HepG2 (cell line): ENCODE results near the gene CADM1. TPM values are rescaled to one million over a fixed set of nuclear protein-coding genes. Genes with fewer than 3 reads are reported as not detected.

Experiments used
- ATAC-seq: fragments of 200-7000 bp; cut with Tn5 transposase; 3 replicates; pipeline ENCODE4 v1.9.1; 2020; ENCODE audit warnings: mild to moderate bottlenecking, moderate library complexity
- BruUV-seq: library from RNA; stranded (reverse); fragments of 400-500 nt; replicated peaks from 2 replicates; lab custom pipeline; 2021; lab: Mats Ljungman, UMichigan
- CTCF ChIA-PET: fragments of 300-600 bp; formaldehyde crosslinking; extraction: SDS; loops from one replicate; lab custom pipeline; 2021; ENCODE audit warnings: low total read pairs, inconsistent platforms, low intra/inter-chr PET ratio; lab: Yijun Ruan, JAX
- POLR2A ChIA-PET: fragments of 350-600 bp; sonication (Branson Sonifier 250); formaldehyde crosslinking; loops from one replicate; lab custom pipeline; 2020; ENCODE audit warnings: antibody characterized with exemption, inconsistent platforms; lab: Yijun Ruan, JAX
- DNase-seq: peaks from one replicate; pipeline ENCODE4 v3.0.0-alpha.2; 2015; ENCODE audit warnings: low spot score
- FAIRE-seq: peaks from 3 replicates; lab custom pipeline; 2011; peaks lifted over from hg19 to GRCh38; lab: Jason Lieb, UNC
- H2AFZ ChIP-seq: one replicate; pipeline ENCODE4 v1.6.1; 2011; ENCODE audit warnings: low read length, inconsistent platforms
- H3K27ac ChIP-seq: fragments of 300-600 bp; 3 replicates; pipeline ENCODE4 v1.8.0; 2011; ENCODE audit warnings: mixed run types, mild to moderate bottlenecking, mixed read lengths, low read length, inconsistent platforms; ENCODE audit not compliant: insufficient read depth; ENCODE audit errors: extremely low read length
- H3K27me3 ChIP-seq, 2 experiments: fragments of 200-600 bp in 1 of 2; 2 replicates in 1 of 2; 3 replicates in 1 of 2; pipeline versions ENCODE4 v1.6.0 to v1.8.0; 2011; ENCODE audit warnings: low read length in 2 of 2, mild to moderate bottlenecking in 2 of 2, moderate library complexity in 2 of 2, inconsistent platforms in 1 of 2; ENCODE audit not compliant: insufficient read depth in 2 of 2, control insufficient read depth in 1 of 2
- H3K36me3 ChIP-seq, 2 experiments: fragments of 200-600 bp in 1 of 2; replicated peaks in 1 of 2; 2 replicates in 1 of 2; 3 replicates in 1 of 2; pipeline versions ENCODE4 v1.5.1 to v1.8.0; 2011; ENCODE audit warnings: low read length in 2 of 2, inconsistent platforms in 1 of 2; ENCODE audit not compliant: insufficient read depth in 2 of 2, control insufficient read depth in 1 of 2
- H3K4me1 ChIP-seq: 2 replicates; pipeline ENCODE4 v1.5.1; 2012; ENCODE audit warnings: low read length, inconsistent platforms; ENCODE audit not compliant: insufficient read depth
- H3K4me2 ChIP-seq: 2 replicates; pipeline ENCODE4 v1.6.0; 2011; ENCODE audit warnings: low read depth, low read length, inconsistent platforms
- H3K4me3 ChIP-seq, 3 experiments: fragments of 200-600 bp in 1 of 3; sonication (generic), shearing (Covaris generic) in 1 of 3; replicated peaks in 1 of 3; 2 replicates each; pipeline ENCODE4 v1.5.1; 2011 to 2016; ENCODE audit warnings: low read length in 3 of 3, inconsistent platforms in 2 of 3, low read depth in 2 of 3, mild to moderate bottlenecking in 2 of 3, control low read depth in 1 of 3, mixed read lengths in 1 of 3; ENCODE audit not compliant: insufficient read depth in 1 of 3
- H3K79me2 ChIP-seq: one replicate; pipeline ENCODE4 v1.6.1; 2011; ENCODE audit warnings: low read length, inconsistent platforms; ENCODE audit not compliant: insufficient read depth
- H3K9ac ChIP-seq: 2 replicates; pipeline ENCODE4 v1.6.0; 2011; ENCODE audit warnings: mild to moderate bottlenecking, low read depth, low read length, inconsistent platforms; ENCODE audit not compliant: insufficient read depth
- H3K9me3 ChIP-seq: 2 replicates; pipeline ENCODE4 v1.5.1; 2012; ENCODE audit warnings: mild to moderate bottlenecking, low read length
- H4K20me1 ChIP-seq: 2 replicates; pipeline ENCODE4 v1.6.0; 2011; ENCODE audit warnings: inconsistent platforms, mild to moderate bottlenecking, low read length, moderate library complexity; ENCODE audit not compliant: insufficient read depth
- BRF2 ChIP-seq: sonication (generic); formaldehyde crosslinking; IDR thresholded peaks from 2 replicates; pipeline ENCODE4 v1.8.1; 2022; ENCODE audit warnings: mild to moderate bottlenecking, missing genetic modification reagents
- KDM5A ChIP-seq: fragments of 200-600 bp; sonication (generic); IDR thresholded peaks from 2 replicates; pipeline ENCODE4 v1.7.0; 2018; ENCODE audit warnings: antibody characterized with exemption, mild to moderate bottlenecking, low read length, borderline replicate concordance
- MTA1 ChIP-seq: sonication (generic); formaldehyde crosslinking; IDR thresholded peaks from 2 replicates; pipeline ENCODE4 v1.4.0; 2020; ENCODE audit warnings: missing genetic modification reagents, mild to moderate bottlenecking, borderline replicate concordance
- REPIN1 ChIP-seq: sonication (generic); formaldehyde crosslinking; IDR thresholded peaks from 2 replicates; pipeline ENCODE4 v1.8.0; 2022; ENCODE audit warnings: missing genetic modification reagents, low read depth, mild to moderate bottlenecking, borderline replicate concordance
- TGIF2 ChIP-seq: IDR thresholded peaks from 2 replicates; pipeline ENCODE4 v1.6.1; 2016; ENCODE audit warnings: control low read depth, missing compliant biosample characterization
- THAP8 ChIP-seq: sonication (generic); formaldehyde crosslinking; IDR thresholded peaks from 2 replicates; pipeline ENCODE4 v1.5.1; 2020; ENCODE audit warnings: missing genetic modification reagents, mild to moderate bottlenecking, borderline replicate concordance
- ZFP36L2 ChIP-seq: sonication (generic); formaldehyde crosslinking; IDR thresholded peaks from 2 replicates; pipeline ENCODE4 v1.4.0; 2020; ENCODE audit warnings: missing genetic modification reagents
- ZNF329 ChIP-seq: sonication (generic); formaldehyde crosslinking; IDR thresholded peaks from 2 replicates; pipeline ENCODE4 v1.9.0; 2021; ENCODE audit warnings: low read depth, mild to moderate bottlenecking, missing genetic modification reagents
- ZNF414 ChIP-seq: sonication (generic); formaldehyde crosslinking; IDR thresholded peaks from 2 replicates; pipeline ENCODE4 v1.5.0; 2020; ENCODE audit warnings: missing genetic modification reagents
- ZNF567 ChIP-seq: sonication (generic); formaldehyde crosslinking; IDR thresholded peaks from 2 replicates; pipeline ENCODE4 v1.8.1; 2023; ENCODE audit warnings: mild to moderate bottlenecking, missing genetic modification reagents, borderline replicate concordance
- ZNF788 ChIP-seq: sonication (generic); formaldehyde crosslinking; IDR thresholded peaks from 2 replicates; pipeline ENCODE4 v1.5.0; 2020; ENCODE audit warnings: mild to moderate bottlenecking, missing genetic modification reagents, borderline replicate concordance
- ZSCAN22 ChIP-seq: sonication (generic); formaldehyde crosslinking; IDR thresholded peaks from 2 replicates; pipeline ENCODE4 v1.4.0; 2020; ENCODE audit warnings: mild to moderate bottlenecking, missing genetic modification reagents
- in situ Hi-C: cut with HindIII; loops from 2 replicates; pipeline ENCODE4 v1.10.0; 2017; ENCODE audit warnings: low pct_unique_long_range_greater_than_20kb; ENCODE audit not compliant: extremely low pct_ligation_motif_present
- intact Hi-C: fragments of 100-400 bp; cut with micrococcal nuclease; formaldehyde crosslinking; loops from one replicate; pipeline ENCODE4 v1.10.0; 2022; ENCODE audit not compliant: unreplicated experiment
- polyA plus RNA-seq, 8 experiments: library from polyadenylated mRNA; depleted of rRNA in 3 of 8; stranded (reverse) in 7 of 8; unstranded in 1 of 8; fragments of >200 nt; fragmentation: Illumina TruSeq in 4 of 8; extraction: Trizol in 4 of 8; gene quantifications; 2 replicates each; pipeline versions ENCODE4 v1.2.1 to v1.2.3, GENCODE V29; 2011 to 2016; ENCODE audit warnings: low read depth in 4 of 8, missing spikeins in 1 of 8, mixed read lengths in 1 of 8; ENCODE audit not compliant: insufficient read depth in 1 of 8
- total RNA-seq, 5 experiments: library from RNA; depleted of rRNA; stranded (reverse); fragments of >200 nt; fragmentation: Illumina TruSeq; extraction: Trizol; gene quantifications; 2 replicates each; pipeline ENCODE4 v1.2.3, GENCODE V29; 2016; ENCODE audit warnings: low read depth in 1 of 5
- TF ChIP-seq, protein P1 (sequence below): sonication (generic); formaldehyde crosslinking; IDR thresholded peaks from 2 replicates; pipeline ENCODE4 v1.4.0; 2020; ENCODE audit warnings: missing genetic modification reagents, borderline replicate concordance
- TF ChIP-seq, protein P2 (sequence below): sonication (generic); formaldehyde crosslinking; IDR thresholded peaks from 2 replicates; pipeline ENCODE4 v1.5.1; 2020; ENCODE audit warnings: mild to moderate bottlenecking, missing genetic modification reagents

The CADM1 gene
- total and polyA plus RNA-seq, 2 of the 13 experiments (the other 11 are each of a cell fraction or from before 2014, with no cell fraction given), result 71.3 to 122 TPM

DNA sequence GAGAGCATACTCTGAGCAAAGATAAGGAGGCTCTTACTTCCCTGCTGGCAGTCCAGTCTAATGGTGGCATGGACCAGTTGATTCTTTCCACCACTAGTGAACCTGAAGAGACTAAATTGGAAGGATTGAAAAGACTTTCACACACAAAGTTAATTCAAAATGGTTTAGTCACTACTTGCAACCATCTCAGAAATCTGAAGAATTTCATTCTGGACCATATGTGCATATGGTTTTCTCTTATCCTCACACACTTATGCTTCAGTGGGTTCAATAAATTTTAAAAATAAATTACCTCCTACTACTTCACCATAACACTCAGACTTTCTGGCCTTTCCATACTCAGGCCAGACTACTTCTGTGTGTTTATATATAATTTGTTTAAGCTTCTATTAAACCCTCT is 44.7 kb downstream of the CADM1 start:
- H4K20me1 ChIP-seq, result peaks cover 7% of the 10 kb centered on the region; the same call in 1 of the 2 replicates
- in situ Hi-C loops (no loop called here), intact Hi-C loops (no loop called here)
- H3K9ac ChIP-seq, result no peak overlapping the region
- no peak for ATAC-seq
- H3K4me2 ChIP-seq, result no peak overlapping the region
- H2AFZ ChIP-seq, result no peak overlapping the region
- H3K79me2 ChIP-seq, result peaks cover 59% of the 10 kb centered on the region
- H3K36me3 ChIP-seq, result no peaks in the 10 kb centered on the region; a peak in 1 of 5 replicates
- H3K4me3 ChIP-seq, result no peak overlapping the region
- H3K9me3 ChIP-seq, result no peaks in the 10 kb centered on the region
- DNase-seq, result no peak
- BruUV-seq, result no TSS peak
- no peak overlapping the region for H3K27ac ChIP-seq
- H3K27me3 ChIP-seq, result no peaks in the 10 kb centered on the region
- FAIRE-seq, result no peak
- CTCF ChIA-PET, result no interaction called here
- POLR2A ChIA-PET, result no interaction called here
- peaks cover 6% of the 10 kb centered on the region for H3K4me1 ChIP-seq
- TF ChIP-seq, protein P1, sequence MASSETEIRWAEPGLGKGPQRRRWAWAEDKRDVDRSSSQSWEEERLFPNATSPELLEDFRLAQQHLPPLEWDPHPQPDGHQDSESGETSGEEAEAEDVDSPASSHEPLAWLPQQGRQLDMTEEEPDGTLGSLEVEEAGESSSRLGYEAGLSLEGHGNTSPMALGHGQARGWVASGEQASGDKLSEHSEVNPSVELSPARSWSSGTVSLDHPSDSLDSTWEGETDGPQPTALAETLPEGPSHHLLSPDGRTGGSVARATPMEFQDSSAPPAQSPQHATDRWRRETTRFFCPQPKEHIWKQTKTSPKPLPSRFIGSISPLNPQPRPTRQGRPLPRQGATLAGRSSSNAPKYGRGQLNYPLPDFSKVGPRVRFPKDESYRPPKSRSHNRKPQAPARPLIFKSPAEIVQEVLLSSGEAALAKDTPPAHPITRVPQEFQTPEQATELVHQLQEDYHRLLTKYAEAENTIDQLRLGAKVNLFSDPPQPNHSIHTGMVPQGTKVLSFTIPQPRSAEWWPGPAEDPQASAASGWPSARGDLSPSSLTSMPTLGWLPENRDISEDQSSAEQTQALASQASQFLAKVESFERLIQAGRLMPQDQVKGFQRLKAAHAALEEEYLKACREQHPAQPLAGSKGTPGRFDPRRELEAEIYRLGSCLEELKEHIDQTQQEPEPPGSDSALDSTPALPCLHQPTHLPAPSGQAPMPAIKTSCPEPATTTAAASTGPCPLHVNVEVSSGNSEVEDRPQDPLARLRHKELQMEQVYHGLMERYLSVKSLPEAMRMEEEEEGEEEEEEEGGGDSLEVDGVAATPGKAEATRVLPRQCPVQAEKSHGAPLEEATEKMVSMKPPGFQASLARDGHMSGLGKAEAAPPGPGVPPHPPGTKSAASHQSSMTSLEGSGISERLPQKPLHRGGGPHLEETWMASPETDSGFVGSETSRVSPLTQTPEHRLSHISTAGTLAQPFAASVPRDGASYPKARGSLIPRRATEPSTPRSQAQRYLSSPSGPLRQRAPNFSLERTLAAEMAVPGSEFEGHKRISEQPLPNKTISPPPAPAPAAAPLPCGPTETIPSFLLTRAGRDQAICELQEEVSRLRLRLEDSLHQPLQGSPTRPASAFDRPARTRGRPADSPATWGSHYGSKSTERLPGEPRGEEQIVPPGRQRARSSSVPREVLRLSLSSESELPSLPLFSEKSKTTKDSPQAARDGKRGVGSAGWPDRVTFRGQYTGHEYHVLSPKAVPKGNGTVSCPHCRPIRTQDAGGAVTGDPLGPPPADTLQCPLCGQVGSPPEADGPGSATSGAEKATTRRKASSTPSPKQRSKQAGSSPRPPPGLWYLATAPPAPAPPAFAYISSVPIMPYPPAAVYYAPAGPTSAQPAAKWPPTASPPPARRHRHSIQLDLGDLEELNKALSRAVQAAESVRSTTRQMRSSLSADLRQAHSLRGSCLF (CRISPR knock-in tag), result no peak
- TF ChIP-seq THAP8 (no peak), REPIN1 (CRISPR knock-in tag) (no peak), ZNF329 (no peak), ZFP36L2 (no peak), TGIF2 (no peak), BRF2 (CRISPR knock-in tag) (no peak), KDM5A (no peak), MTA1 (no peak), ZNF567 (CRISPR knock-in tag) (no peak), ZNF788 (CRISPR knock-in tag) (no peak), ZSCAN22 (no peak), ZNF414 (CRISPR knock-in tag) (no peak)
- TF ChIP-seq, protein P2, sequence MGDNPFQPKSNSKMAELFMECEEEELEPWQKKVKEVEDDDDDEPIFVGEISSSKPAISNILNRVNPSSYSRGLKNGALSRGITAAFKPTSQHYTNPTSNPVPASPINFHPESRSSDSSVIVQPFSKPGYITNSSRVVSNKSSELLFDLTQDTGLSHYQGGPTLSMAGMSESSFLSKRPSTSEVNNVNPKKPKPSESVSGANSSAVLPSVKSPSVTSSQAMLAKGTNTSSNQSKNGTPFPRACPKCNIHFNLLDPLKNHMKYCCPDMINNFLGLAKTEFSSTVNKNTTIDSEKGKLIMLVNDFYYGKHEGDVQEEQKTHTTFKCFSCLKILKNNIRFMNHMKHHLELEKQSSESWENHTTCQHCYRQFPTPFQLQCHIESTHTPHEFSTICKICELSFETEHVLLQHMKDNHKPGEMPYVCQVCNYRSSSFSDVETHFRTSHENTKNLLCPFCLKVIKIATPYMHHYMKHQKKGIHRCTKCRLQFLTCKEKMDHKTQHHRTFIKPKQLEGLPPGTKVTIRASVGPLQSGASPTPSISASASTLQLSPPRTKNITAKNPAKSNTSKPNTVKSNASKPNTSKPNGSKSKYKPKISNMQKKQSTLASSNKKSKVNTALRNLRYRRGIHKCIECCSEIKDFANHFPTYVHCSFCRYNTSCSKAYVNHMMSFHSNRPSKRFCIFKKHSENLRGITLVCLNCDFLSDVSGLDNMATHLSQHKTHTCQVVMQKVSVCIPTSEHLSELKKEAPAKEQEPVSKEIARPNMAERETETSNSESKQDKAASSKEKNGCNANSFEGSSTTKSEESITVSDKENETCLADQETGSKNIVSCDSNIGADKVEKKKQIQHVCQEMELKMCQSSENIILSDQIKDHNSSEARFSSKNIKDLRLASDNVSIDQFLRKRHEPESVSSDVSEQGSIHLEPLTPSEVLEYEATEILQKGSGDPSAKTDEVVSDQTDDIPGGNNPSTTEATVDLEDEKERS, result no peak
